CD1c-positive myeloid dendritic cell (primary cell): Measurements from ENCODE around the gene GGACT.

Experiments used
- DNase-seq: peaks from one replicate; pipeline ENCODE4 v3.0.0-alpha.2; 2016; ENCODE audit errors: extremely low spot score

GGACT gene

DNA sequence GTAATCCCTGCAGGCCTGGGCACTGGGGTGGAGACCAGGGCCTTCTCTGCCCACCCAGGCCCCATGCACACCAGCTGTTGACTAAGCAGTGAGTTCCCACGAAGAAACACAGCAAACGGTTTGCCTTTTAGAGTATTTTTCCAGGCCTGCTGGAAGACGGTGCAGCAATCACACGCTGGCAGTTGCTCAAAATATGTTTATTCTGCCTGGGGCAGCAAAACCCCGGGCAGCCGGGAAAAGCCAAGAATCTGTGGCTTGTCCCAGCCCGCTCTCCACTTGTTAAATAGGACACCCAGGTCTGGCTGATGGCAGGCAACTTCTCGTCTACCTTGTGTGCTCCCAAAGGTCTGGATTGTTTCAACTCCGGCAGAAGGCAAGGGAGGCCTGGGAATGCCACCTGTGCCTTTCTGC lies 40.8 kb downstream of the GGACT start:
- DNase-seq: no peak

GRCh38 chr13:100546713-100547405 lies 41.7 kb downstream of the GGACT start:
- DNase-seq: no peak

- no peak for DNase-seq
These were observed 42.9 kb downstream of the GGACT start for GRCh38 chr13:100545684-100546061.

DNA sequence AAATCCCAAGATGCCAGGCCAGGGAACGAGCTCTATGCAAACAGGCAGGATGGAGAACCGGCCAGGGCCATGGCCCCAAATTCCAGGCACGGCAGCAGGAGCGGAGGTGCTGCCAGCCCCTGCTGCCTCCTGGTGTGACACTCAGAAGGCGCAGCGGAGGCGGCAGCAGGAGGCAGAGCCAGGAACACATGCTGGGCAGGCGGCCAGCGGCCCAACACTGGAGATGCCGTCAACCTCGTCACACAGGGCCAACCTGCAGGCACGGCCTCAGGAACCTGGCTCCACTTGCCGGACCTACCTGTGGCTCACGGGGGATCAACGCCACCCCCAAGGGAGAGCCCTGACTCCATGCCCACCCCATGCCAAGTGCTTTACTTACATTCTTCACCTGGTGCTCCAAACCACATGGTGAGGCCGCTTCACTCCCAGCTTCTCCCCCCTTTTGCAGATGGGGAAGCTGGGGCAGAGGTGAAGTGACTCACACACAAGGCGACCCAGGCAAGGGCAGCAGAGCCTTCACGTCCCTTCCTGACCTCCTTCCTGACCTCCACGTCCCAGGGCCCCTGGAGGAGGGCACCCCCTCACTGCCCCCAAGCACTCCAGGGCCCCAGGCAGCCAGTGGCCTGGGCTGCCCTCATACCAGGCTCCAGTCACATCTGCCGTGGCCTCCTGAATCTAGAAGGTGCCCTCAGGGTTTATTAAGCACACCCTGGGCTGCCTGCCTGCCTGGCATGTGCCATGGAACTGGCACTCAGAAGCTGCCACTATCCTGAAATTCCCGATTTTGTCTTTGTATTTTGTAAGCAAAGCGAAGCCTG lies 43.5 kb downstream of the GGACT start:
- DNase-seq: no peak

DNA sequence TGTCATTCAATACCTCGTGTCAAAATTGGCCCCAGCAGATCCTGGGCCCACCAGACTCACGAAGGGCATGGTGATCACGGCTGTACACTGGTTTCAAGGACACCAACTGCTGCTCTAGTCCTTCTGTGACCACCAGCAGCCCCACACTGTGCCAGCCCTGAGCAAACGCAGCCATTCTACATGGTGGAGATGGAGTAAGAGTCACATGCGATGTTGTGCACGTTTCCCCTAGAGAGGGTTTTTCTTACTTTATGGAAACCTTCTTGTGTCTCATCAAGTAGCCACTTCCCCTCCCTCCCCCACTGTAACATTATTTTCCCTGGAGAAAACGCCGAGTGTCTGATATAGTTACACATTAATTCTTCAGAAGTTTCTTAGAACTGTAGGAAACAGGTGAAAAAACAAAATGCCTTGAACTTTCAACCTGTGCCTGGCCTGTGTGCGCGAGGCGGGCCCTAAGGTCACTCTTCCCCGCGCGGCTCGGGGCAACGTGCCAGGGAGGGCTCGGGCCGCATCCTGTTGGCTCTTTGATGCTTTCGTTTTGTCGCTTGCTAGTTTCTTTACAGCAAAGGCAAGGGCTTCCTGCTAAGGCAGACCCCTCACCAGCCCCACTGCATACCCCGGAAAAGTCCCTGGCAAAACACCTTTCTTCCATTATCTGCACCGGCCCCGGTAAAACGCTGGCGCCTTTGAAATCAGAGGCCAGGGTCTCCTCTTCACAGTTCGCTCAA lies 44.6 kb downstream of the GGACT start:
- no peak for DNase-seq

- DNase-seq: peak; percentile 72
These were observed 45.8 kb downstream of the GGACT start for GRCh38 chr13:100542826-100543156.

- no peak for DNase-seq
These were observed 46.4 kb downstream of the GGACT start for GRCh38 chr13:100541897-100542825.

DNA sequence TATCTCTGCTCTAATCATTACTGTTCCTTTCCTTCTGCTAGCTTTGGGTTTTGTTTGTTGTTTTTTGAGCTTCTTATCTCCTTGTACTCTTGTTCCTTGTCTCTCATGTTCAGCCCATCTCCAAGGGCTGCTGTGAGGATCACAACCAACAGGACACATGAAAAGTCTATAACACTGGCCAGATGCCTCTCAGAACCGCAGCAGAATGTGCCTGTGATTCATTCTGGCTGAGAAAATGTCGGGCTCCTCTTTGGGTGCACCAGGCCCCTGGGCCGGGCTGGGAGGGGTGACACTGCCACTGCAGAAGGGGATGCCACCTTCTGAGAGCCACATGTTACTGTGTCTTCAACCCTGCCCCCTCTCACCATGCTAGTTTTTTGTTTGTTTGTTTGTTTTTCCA lies 48.0 kb downstream of the GGACT start:
- DNase-seq: no peak

DNA sequence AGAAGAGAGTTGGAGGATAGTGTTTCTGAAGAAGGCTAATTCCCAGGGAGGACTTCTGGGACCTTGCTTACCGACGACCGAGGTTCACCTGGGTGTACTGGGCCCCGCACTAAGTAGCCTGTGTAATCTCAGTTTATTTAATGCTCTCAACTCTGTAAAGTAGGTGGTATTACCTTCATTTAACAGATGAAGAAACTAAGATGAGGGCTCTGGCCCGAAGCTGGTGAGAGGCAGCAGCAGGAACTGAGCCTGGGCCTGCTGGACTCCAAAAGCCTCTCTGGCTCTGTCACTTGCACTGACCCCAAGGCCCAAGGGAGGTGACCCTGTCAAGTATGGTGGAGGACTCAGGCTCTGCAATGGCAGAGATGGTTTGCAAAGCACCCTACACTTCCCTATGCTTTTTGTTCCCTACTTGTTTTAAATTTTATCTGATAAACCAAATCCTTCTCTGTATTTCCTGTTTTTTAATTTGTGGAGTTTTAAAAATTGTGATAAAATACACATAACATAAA lies 50.6 kb downstream of the GGACT start:
- DNase-seq: no peak

DNA sequence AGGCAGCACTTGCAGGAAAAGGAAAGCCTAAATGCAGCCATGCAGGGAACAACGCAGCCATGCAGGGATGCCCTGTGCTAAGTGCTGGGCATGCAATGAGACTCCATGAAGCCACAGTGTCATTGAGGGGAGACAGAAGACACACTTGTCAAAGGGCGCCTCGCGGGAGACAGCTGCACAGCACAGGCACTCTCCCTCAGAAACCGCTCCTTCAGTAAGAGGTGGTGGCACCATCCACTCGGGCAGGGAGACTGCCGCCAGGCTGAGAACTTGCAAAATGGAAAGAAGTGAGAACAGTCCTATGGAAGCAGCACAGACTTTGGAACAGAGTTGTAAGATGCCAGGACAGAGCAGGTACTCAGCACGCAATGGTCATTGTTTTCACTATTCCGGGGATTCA lies 51.1 kb downstream of the GGACT start:
- DNase-seq: no peak

DNA sequence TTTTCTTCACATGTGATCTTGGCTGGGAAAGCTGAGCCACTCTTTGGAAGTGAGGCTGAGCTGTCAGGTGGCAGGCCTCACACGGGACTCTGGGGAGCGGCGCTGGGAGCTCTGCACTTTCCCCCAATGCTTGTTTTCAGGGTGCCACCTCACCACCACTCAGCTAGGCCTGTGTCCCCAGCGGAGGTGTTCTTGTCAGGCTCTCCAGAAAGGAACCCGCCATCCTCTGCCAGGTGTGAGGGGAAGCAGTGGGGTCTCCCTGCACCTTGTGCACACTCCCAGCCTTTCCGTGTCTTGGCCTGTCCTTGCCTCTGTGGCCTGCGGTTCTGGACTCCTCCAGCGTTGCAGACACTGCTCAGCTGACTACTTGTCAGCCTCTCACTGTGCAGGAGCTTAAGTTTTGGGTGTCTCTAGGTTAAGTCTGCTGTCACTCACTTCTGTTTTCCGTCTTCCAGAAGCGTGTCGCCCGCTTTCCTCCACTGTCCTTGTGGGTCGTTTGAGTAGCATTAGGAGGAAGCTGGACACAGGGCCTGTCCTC lies 51.9 kb downstream of the GGACT start:
- no peak for DNase-seq

GRCh38 chr13:100535426-100536135 lies 53.0 kb downstream of the GGACT start:
- no peak for DNase-seq

DNA sequence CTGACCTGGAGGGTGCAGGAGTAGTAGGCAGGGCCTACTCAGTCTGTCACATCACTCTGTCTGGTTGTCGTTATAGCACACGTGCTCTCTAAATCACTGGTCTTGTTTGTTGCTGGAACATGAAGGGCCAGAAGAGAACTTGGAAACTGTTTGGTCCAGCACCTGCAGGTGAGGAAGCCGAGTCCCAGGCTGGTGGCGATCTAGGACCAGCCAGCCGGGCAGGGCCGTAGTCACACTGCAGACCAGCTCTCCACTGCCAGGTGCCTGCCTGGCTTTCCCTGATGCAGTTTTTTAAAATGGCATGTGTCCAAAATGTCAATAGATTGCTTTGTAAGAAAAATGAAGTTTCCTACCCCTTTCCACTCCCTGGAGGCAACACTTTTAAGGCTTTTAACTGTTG lies 53.7 kb downstream of the GGACT start:
- no peak for DNase-seq

DNA sequence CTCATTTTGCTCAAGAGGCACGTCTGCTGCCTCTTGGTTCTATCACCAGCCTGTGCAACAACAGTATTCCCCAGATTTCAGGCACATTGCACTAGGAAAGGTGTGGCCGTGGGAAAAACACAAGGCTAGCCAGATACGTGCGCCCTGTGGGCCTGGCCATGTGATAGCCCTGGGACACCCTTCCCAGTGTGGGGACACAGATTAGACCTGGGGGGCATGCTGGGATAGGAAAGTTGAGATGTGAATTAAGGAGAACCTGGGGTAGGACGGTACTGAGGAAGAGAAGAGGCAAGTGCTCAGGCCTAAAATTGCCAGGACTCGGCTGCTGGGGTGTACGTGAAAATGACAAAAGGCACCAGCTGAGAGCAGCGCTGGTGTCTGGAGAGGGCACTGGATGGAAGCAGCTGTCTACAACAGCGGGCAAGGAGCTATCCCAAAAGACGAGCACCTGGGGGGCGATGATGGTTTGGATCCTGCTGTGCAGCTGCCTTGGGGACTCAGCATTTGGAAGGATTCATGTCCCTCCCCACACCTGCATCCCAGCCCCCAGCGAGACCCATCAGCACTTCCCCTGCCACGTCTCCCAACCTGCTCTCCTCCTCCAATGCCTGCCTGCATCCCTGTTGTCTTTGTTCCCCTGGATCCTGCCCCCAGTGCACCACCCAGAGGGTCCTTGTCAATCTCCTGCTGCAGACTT lies 54.3 kb downstream of the GGACT start:
- no peak for DNase-seq

- no peak for DNase-seq
These were observed 55.0 kb downstream of the GGACT start for GRCh38 chr13:100533588-100534041.

GRCh38 chr13:100532836-100533435 lies 55.7 kb downstream of the GGACT start:
- DNase-seq: no peak

- DNase-seq: no peak
These were observed 56.4 kb downstream of the GGACT start for GRCh38 chr13:100532090-100532766.

- DNase-seq: no peak
These were observed 57.8 kb downstream of the GGACT start for GRCh38 chr13:100530671-100531213.
